Measurements from ENCODE around the gene CITED2.

- no peak for TF ChIP-seq CTCF (IDR thresholded peaks at IDR 0.05; ENCODE audit: low read depth, low read length)
- TF ChIP-seq, protein P1, sequence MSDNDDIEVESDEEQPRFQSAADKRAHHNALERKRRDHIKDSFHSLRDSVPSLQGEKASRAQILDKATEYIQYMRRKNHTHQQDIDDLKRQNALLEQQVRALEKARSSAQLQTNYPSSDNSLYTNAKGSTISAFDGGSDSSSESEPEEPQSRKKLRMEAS (IDR thresholded peaks at IDR 0.05; ENCODE audit: low read depth, low read length), result no peak
Measured at GRCh38 chr6:139364982-139365379, 9.5 kb downstream of the CITED2 start.

Data from NB4 (cell line).